Chondrocyte (in vitro differentiated cells): ENCODE measurements around the gene DSCAML1. TPM values are rescaled to one million over a fixed set of nuclear protein-coding genes. Genes with fewer than 3 reads are reported as not detected.

Experiments used
- DNase-seq: peaks from one replicate; pipeline ENCODE4 v3.0.0; 2021; ENCODE audit warnings: mixed read lengths, low spot score
- H3K27ac Mint-ChIP-seq: one replicate; pipeline ENCODE4 v1.8.0; 2021; ENCODE audit warnings: mild to moderate bottlenecking, moderate library complexity, mixed read lengths; ENCODE audit not compliant: unreplicated experiment
- H3K27me3 Mint-ChIP-seq: 2 replicates; pipeline ENCODE4 v1.8.0; 2021; ENCODE audit warnings: low read depth, mixed read lengths
- H3K36me3 Mint-ChIP-seq: 2 replicates; pipeline ENCODE4 v1.8.0; 2021; ENCODE audit warnings: low read depth, mixed read lengths
- H3K4me1 Mint-ChIP-seq: 2 replicates; pipeline ENCODE4 v1.8.0; 2021; ENCODE audit warnings: low read depth, mild to moderate bottlenecking, mixed read lengths
- H3K4me3 Mint-ChIP-seq: one replicate; pipeline ENCODE4 v1.8.0; 2021; ENCODE audit warnings: mild to moderate bottlenecking, moderate library complexity, mixed read lengths; ENCODE audit not compliant: unreplicated experiment
- H3K9me3 Mint-ChIP-seq: 2 replicates; pipeline ENCODE4 v1.8.0; 2021; ENCODE audit warnings: low read depth, mixed read lengths
- total RNA-seq: library from RNA; stranded (reverse); gene quantifications from 3 replicates; pipeline ENCODE4 v1.2.1, GENCODE V29; 2021
- TF ChIP-seq, protein P1 (sequence below): fragments of 200-600 bp; sonication (generic); IDR thresholded peaks from 2 replicates; pipeline ENCODE4 v1.5.0; 2021; ENCODE audit warnings: antibody characterized with exemption, mild to moderate bottlenecking, moderate library complexity

Gene DSCAML1
- total RNA-seq, 1 donor from 2014 or later = not detected

DNA sequence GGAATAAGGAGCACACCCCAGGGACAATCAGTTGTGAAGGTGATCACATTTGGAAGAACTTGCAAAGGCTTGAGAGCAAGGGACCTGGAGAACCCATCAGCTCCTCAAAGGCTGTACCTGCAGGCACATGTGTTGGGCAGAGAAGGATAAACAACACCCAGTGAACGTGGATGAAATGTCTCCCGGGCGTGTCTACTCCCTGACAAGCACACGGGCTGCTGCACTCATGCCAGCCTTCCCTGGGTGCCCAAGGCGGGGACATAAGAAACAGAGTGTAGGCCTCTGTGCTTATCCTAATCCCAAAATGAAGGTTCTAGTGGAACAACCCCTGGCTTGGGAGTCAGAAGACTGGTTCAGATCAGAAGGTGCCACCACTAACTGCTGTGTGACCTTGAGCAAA, 46.7 kb downstream of the DSCAML1 start:
- TF ChIP-seq, protein P1, sequence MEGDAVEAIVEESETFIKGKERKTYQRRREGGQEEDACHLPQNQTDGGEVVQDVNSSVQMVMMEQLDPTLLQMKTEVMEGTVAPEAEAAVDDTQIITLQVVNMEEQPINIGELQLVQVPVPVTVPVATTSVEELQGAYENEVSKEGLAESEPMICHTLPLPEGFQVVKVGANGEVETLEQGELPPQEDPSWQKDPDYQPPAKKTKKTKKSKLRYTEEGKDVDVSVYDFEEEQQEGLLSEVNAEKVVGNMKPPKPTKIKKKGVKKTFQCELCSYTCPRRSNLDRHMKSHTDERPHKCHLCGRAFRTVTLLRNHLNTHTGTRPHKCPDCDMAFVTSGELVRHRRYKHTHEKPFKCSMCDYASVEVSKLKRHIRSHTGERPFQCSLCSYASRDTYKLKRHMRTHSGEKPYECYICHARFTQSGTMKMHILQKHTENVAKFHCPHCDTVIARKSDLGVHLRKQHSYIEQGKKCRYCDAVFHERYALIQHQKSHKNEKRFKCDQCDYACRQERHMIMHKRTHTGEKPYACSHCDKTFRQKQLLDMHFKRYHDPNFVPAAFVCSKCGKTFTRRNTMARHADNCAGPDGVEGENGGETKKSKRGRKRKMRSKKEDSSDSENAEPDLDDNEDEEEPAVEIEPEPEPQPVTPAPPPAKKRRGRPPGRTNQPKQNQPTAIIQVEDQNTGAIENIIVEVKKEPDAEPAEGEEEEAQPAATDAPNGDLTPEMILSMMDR = no peak
- Mint-ChIP-seq H3K36me3 (no peaks in the 10 kb centered on the region), H3K9me3 (no peaks in the 10 kb centered on the region), H3K4me1 (no peaks in the 10 kb centered on the region), H3K4me3 (no peak overlapping the region), H3K27me3 (peaks cover 28% of the 10 kb centered on the region), H3K27ac (no peak overlapping the region)
- no peak for DNase-seq

DNA sequence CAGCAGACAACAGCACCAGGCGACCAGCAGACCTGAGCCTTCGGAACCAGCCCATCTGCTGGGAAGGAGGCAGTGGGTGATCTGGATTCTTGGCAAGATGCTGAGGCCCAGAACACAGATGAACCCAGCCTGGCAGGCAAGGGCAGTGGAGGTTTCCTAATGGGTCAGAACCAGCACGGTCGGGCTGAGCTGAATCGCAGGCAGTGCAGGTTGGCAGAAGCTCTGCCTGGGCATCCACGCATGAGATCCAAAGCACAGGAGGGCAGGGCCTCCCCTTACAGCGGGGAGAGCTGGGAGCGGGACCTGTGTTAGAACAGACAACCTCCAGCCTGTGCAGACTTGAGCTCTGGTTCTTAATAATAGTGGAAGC, 47.5 kb downstream of the DSCAML1 start:
- no peaks in the 10 kb centered on the region for H3K9me3 Mint-ChIP-seq
- no peak overlapping the region for H3K27ac Mint-ChIP-seq
- TF ChIP-seq, protein P1 = no peak
- no peaks in the 10 kb centered on the region for H3K36me3 Mint-ChIP-seq
- no peak overlapping the region for H3K4me3 Mint-ChIP-seq
- peaks cover 22% of the 10 kb centered on the region for H3K27me3 Mint-ChIP-seq
- DNase-seq = no peak
- no peaks in the 10 kb centered on the region for H3K4me1 Mint-ChIP-seq

DNA sequence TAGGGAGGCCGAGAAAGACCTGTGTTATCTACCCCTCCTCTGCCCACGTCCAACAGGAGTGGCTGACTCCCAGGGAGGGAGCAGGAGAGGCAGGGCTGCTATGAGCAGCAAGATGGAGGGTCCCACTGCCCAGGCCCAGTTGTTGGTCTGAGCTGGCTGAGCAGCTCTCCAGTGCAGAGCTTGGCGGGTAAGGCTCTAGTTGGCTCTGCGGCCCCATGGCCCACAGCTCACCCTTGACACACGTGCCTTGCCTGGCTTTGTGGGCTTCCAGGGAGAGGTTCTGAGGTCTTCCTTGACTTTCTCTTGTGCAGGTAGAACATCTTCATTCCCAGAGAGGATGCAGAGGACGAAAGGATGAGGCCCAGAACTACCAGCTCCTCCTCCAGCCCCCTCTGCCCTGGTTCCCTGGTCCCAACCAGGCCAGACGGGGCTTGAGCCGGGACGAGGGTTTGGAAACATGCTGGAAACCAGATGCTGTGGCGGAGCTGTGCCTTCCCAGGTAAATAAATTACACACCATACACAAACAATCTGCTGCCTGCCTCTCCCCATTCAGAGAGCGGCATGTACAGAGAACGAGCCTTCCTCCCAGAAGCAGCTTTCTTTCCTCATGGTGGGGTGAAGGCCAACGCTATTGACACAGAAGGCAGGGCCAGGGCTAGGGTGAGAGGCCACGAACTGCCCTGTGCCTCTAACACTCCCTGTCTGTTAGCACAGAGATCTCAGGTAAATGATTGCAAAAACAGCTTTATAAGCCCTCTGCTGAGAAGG, 48.1 kb downstream of the DSCAML1 start:
- no peaks in the 10 kb centered on the region for H3K4me1 Mint-ChIP-seq
- TF ChIP-seq, protein P1 = no peak
- DNase-seq = no peak
- H3K27me3 Mint-ChIP-seq = peaks cover 18% of the 10 kb centered on the region
- no peaks in the 10 kb centered on the region for H3K36me3 Mint-ChIP-seq
- no peaks in the 10 kb centered on the region for H3K9me3 Mint-ChIP-seq
- H3K27ac Mint-ChIP-seq = no peak overlapping the region
- H3K4me3 Mint-ChIP-seq = no peak overlapping the region

DNA sequence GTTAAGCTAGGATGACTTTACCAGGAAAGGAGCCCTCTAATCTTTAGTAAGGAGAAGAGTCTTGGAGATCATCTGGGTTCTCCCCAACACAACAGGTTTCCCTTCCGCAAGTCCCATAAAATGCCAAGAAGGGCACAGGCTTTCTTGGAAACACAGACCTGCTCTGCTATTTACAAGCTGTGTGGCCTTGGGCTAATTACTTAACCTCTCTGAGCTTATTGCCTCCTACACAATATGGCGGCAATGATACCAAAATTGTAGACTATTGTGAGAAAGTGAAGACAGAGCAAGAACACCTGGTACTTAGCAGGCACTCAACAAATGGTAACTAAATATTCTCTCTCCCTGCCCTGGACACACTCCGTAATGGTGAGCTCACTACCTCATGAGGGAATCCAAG, 49.1 kb downstream of the DSCAML1 start:
- Mint-ChIP-seq H3K27ac (no peak overlapping the region), H3K9me3 (no peaks in the 10 kb centered on the region), H3K4me1 (no peaks in the 10 kb centered on the region), H3K36me3 (no peaks in the 10 kb centered on the region), H3K27me3 (peaks cover 13% of the 10 kb centered on the region), H3K4me3 (no peak overlapping the region)
- TF ChIP-seq, protein P1 = no peak
- no peak for DNase-seq

DNA sequence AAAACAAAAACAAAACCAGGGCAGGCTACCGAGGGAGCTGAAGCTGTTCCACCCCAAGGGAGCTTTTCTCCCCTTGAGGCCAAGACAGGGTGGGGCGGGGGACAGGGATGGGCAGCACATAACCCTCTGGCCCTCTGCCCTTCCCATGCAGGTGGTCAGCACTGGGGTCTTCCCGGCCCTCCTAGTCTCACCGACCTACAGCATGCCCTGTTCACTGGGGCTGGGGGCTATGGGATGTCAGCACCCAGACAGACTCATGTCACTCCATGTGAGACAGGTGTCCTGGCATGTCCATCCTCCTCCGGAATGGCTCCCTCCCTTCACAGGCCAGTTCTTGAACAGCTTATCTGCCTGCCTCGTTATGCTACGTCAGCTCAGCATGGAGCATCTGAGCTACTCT, 51.7 kb downstream of the DSCAML1 start:
- Mint-ChIP-seq H3K4me1 (no peaks in the 10 kb centered on the region), H3K36me3 (no peaks in the 10 kb centered on the region), H3K27ac (no peak overlapping the region), H3K9me3 (peaks cover 3% of the 10 kb centered on the region), H3K27me3 (peaks cover 17% of the 10 kb centered on the region), H3K4me3 (no peak overlapping the region)
- no peak for DNase-seq
- TF ChIP-seq, protein P1 = no peak
